DND-41 (cell line): ENCODE measurements around the gene WHRN.

Experiments
- ATAC-seq: fragments of 200-7000 bp; cut with Tn5 transposase; 3 replicates; pipeline ENCODE4 v1.9.1; 2021; ENCODE audit warnings: low read depth; ENCODE audit not compliant: insufficient read depth
- DNase-seq: peaks from one replicate; pipeline ENCODE4 v3.0.0-alpha.2; 2020
- H2AFZ ChIP-seq: 2 replicates; pipeline ENCODE4 v1.6.0; 2012; ENCODE audit warnings: low read depth, low read length
- H3K27ac ChIP-seq: 2 replicates; pipeline ENCODE4 v1.5.1; 2012; ENCODE audit warnings: low read length, inconsistent platforms
- H3K27me3 ChIP-seq: fragments of 200-600 bp; sonication (generic); 2 replicates; pipeline ENCODE4 v1.6.0; 2012; ENCODE audit warnings: low read length, mild to moderate bottlenecking, inconsistent platforms; ENCODE audit not compliant: insufficient read depth, poor library complexity
- H3K36me3 ChIP-seq: 2 replicates; pipeline ENCODE4 v1.5.1; 2012; ENCODE audit warnings: low read length, inconsistent platforms; ENCODE audit not compliant: insufficient read depth
- H3K4me1 ChIP-seq: 2 replicates; pipeline ENCODE4 v1.5.1; 2012; ENCODE audit warnings: mild to moderate bottlenecking, low read length; ENCODE audit not compliant: insufficient read depth
- H3K4me2 ChIP-seq: 2 replicates; pipeline ENCODE4 v1.6.0; 2012; ENCODE audit warnings: mild to moderate bottlenecking, moderate library complexity, low read length, inconsistent platforms; ENCODE audit not compliant: insufficient read depth
- H3K4me3 ChIP-seq, 2 experiments: fragments of 200-600 bp in 1 of 2; shearing (Covaris generic) in 1 of 2; 2 replicates each; pipeline ENCODE4 v1.5.1; 2012 to 2016; ENCODE audit warnings: inconsistent platforms in 2 of 2, low read length in 2 of 2, mild to moderate bottlenecking in 2 of 2, low read depth in 1 of 2, moderate library complexity in 1 of 2
- H3K79me2 ChIP-seq: 2 replicates; pipeline ENCODE4 v1.6.0; 2012; ENCODE audit warnings: low read length, inconsistent platforms; ENCODE audit not compliant: insufficient read depth
- H3K9ac ChIP-seq: 2 replicates; pipeline ENCODE4 v1.6.0; 2012; ENCODE audit warnings: low read depth, mild to moderate bottlenecking, inconsistent platforms, low read length, moderate library complexity
- H3K9me3 ChIP-seq: 2 replicates; pipeline ENCODE4 v1.5.1; 2012; ENCODE audit warnings: low read length, moderate library complexity, mild to moderate bottlenecking, inconsistent platforms; ENCODE audit not compliant: insufficient read depth, severe bottlenecking
- H4K20me1 ChIP-seq: 2 replicates; pipeline ENCODE4 v1.6.0; 2012; ENCODE audit warnings: low read length; ENCODE audit not compliant: insufficient read depth
- CTCF ChIP-seq: IDR thresholded peaks from 2 replicates; pipeline ENCODE4 v1.5.1; 2012; ENCODE audit warnings: borderline replicate concordance, low read length, moderate library complexity, mild to moderate bottlenecking; ENCODE audit not compliant: poor library complexity, severe bottlenecking; ENCODE audit errors: extremely low read depth
- EZH2 ChIP-seq: IDR thresholded peaks from 3 replicates; pipeline ENCODE4 v1.6.1; 2012; ENCODE audit warnings: borderline replicate concordance, low read depth, mild to moderate bottlenecking, moderate library complexity, low read length, inconsistent platforms; ENCODE audit not compliant: severe bottlenecking

The WHRN gene

GRCh38 chr9:114397219-114397847 is 107.9 kb downstream of the WHRN start:
- peaks cover 21% of the 10 kb centered on the region for H3K4me1 ChIP-seq
- peak; percentile 4; the same call in 2 of the 3 replicates for ATAC-seq
- H3K79me2 ChIP-seq = peaks cover 35% of the 10 kb centered on the region
- peak overlapping the region; percentile 75 for H3K9ac ChIP-seq
- no peaks in the 10 kb centered on the region for H3K27me3 ChIP-seq
- H3K4me2 ChIP-seq = peak overlapping the region; percentile 93
- H2AFZ ChIP-seq = peak overlapping the region; percentile 47; the same call in 1 of the 2 replicates
- peak overlapping the region; percentile 63 for H3K27ac ChIP-seq
- no peak for DNase-seq
- TF ChIP-seq CTCF (no peak), EZH2 (no peak)
- H3K9me3 ChIP-seq = no peaks in the 10 kb centered on the region
- peaks cover 3% of the 10 kb centered on the region; the same call in 1 of the 2 replicates for H4K20me1 ChIP-seq
- H3K4me3 ChIP-seq = peak overlapping the region; percentile 35 to 99; a peak in 3 of 4 replicates
- peaks cover 11% of the 10 kb centered on the region; the same call in 1 of the 2 replicates for H3K36me3 ChIP-seq

GRCh38 chr9:114396558-114397218 is 108.6 kb downstream of the WHRN start:
- TF ChIP-seq CTCF (no peak), EZH2 (no peak)
- DNase-seq (no peak), ATAC-seq (no peak)
- Histone ChIP-seq H3K4me1 (peaks cover 21% of the 10 kb centered on the region), H3K79me2 (peaks cover 39% of the 10 kb centered on the region), H3K27me3 (no peaks in the 10 kb centered on the region), H3K36me3 (peaks cover 11% of the 10 kb centered on the region; the same call in 1 of the 2 replicates), H3K9me3 (no peaks in the 10 kb centered on the region), H2AFZ (no peak overlapping the region), H3K4me2 (peak overlapping the region; percentile 93), H3K9ac (no peak overlapping the region), H3K27ac (no peak overlapping the region), H3K4me3 (no peak overlapping the region), H4K20me1 (peaks cover 3% of the 10 kb centered on the region; the same call in 1 of the 2 replicates)

GRCh38 chr9:114395768-114396167 is 109.5 kb downstream of the WHRN start:
- H3K9ac ChIP-seq = no peak overlapping the region
- H3K4me2 ChIP-seq = no peak overlapping the region
- no peaks in the 10 kb centered on the region for H3K9me3 ChIP-seq
- peaks cover 21% of the 10 kb centered on the region for H3K4me1 ChIP-seq
- no peak overlapping the region for H2AFZ ChIP-seq
- peaks cover 42% of the 10 kb centered on the region for H3K79me2 ChIP-seq
- no peak overlapping the region for H3K4me3 ChIP-seq
- H3K27ac ChIP-seq = no peak overlapping the region
- H3K27me3 ChIP-seq = no peaks in the 10 kb centered on the region
- ATAC-seq (no peak), DNase-seq (no peak)
- H3K36me3 ChIP-seq = peaks cover 11% of the 10 kb centered on the region; the same call in 1 of the 2 replicates
- TF ChIP-seq CTCF (no peak), EZH2 (no peak)
- H4K20me1 ChIP-seq = peaks cover 3% of the 10 kb centered on the region; the same call in 1 of the 2 replicates
